Upper lobe of left lung (tissue), 6 donors: ENCODE results near the gene NDUFA11. TPM values are rescaled to one million over a fixed set of nuclear protein-coding genes. Genes with fewer than 3 reads are reported as not detected.

Experiments
- ATAC-seq, 2 donors: fragments of 200-7000 bp; cut with Tn5 transposase; one replicate each; pipeline ENCODE4 v1.9.1; 2022; ENCODE audit warnings: mild to moderate bottlenecking in 2 of 2, moderate library complexity in 2 of 2; ENCODE audit not compliant: low FRiP score in 2 of 2
- DNase-seq, 2 donors: peaks; one replicate each; pipeline ENCODE4 v3.0.0-alpha.2; 2019 to 2020
- H3K27ac ChIP-seq, 4 donors: fragments of 200-600 bp; sonication (generic); one replicate each; pipeline ENCODE4 v1.5.1; 2016 to 2019
- H3K27me3 ChIP-seq, 4 donors: fragments of 200-600 bp; sonication (generic); one replicate each; pipeline ENCODE4 v1.5.1; 2017 to 2019
- H3K36me3 ChIP-seq, 4 donors: fragments of 200-600 bp; sonication (generic); one replicate each; pipeline ENCODE4 v1.5.1; 2016 to 2019
- H3K4me1 ChIP-seq, 4 donors: fragments of 200-600 bp; sonication (generic); one replicate each; pipeline ENCODE4 v1.5.1; 2018 to 2019
- H3K4me3 ChIP-seq, 4 donors: fragments of 200-600 bp; sonication (generic); one replicate each; pipeline ENCODE4 v1.5.1; 2017 to 2019; ENCODE audit warnings: mild to moderate bottlenecking in 2 of 4, moderate library complexity in 1 of 4
- H3K9me3 ChIP-seq, 4 donors: fragments of 200-600 bp; sonication (generic); one replicate each; pipeline ENCODE4 v1.5.1; 2018 to 2019
- EP300 ChIP-seq, 4 donors: sonication (generic); formaldehyde crosslinking; IDR thresholded peaks; one replicate each; pipeline ENCODE4 v1.5.1; 2017; ENCODE audit warnings: antibody characterized with exemption in 4 of 4, control low read depth in 2 of 4
- POLR2A ChIP-seq, 4 donors: fragments of 450-650 bp; IDR thresholded peaks; one replicate each; pipeline ENCODE4 v1.5.1; 2016 to 2017; ENCODE audit warnings: antibody characterized with exemption in 4 of 4, mild to moderate bottlenecking in 2 of 4
- POLR2AphosphoS5 ChIP-seq, 2 donors: sonication (generic); formaldehyde crosslinking; IDR thresholded peaks; one replicate each; pipeline ENCODE4 v1.5.1; 2017; ENCODE audit warnings: antibody characterized with exemption in 2 of 2
- WGBS, 2 donors: methylation state at CpG; one replicate each; pipeline ENCODE4 v1.1.5; 2017 to 2018; 5-methylcytosine and 5-hydroxymethylcytosine counted together
- total RNA-seq, 6 donors: library from RNA; depleted of rRNA in 4 of 6; stranded (reverse); fragments of >200 nt in 4 of 6; gene quantifications; one replicate each; pipeline versions ENCODE4 v1.1.0 to v1.2.1, GENCODE V29; 2016 to 2021
- TF ChIP-seq, protein P1 (sequence below), 6 experiments: fragments of 450-650 bp in 4 of 6; fragments of 200-600 bp in 2 of 6; sonication (generic) in 2 of 6; IDR thresholded peaks; one replicate each; pipeline ENCODE4 v1.5.1; 2016 to 2019; ENCODE audit warnings: antibody characterized with exemption in 6 of 6
- donor health status: DM: no; HTN: no; CAD: no; lungs with moderate emphysema.
- donor health status: DM: no; HTN: yes; CAD: no; lungs with severe emphysema.

Gene NDUFA11
- total RNA-seq, 6 donors from 2014 or later, result 87.3 to 238 (median 157) TPM

DNA sequence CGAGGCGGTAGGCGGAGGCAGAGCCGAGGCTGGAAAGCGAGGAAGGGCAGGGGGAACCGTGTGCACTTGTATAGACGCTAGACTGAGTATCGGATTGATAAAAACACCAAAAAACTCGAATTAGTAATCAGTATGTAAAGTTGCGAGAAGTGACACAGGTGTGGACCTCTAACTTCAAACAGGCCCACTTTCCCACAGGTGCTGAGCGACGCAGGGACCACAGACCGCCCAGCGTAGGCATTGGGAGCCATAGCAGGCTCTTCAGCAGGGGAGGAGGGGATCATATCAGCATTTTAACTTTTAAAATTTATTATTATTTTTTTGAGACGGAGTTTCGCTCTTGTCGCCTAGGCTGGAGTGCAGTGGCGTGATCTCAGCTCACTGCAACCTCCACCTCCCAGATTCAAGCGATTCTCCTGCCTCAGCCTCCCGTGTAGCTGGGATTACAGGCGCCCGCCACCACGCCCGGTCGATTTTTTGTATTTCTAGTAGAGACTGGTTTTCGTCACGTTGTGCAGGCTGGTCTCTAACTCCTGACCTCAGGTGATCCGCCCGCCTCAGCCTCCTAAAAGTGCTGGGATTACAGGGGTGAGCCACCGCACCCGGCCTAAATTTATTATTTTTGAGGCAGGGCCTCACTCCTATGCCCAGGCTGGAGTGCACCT lies 1.7 kb upstream of the NDUFA11 start:
- peak overlapping the region; percentile 73 to 95 (median 86) for H3K27ac ChIP-seq
- peaks cover 20 to 30% (median 22%) of the 10 kb centered on the region in 4 donors for H3K4me1 ChIP-seq
- H3K9me3 ChIP-seq, result no peaks in the 10 kb centered on the region
- H3K27me3 ChIP-seq, result no peaks in the 10 kb centered on the region
- H3K4me3 ChIP-seq, result peak overlapping the region; percentile 75 to 96 (median 79)
- WGBS, 2 donors, result 48 to 53% methylated on average over 31 of the region's 31 CpGs
- TF ChIP-seq, protein P1, sequence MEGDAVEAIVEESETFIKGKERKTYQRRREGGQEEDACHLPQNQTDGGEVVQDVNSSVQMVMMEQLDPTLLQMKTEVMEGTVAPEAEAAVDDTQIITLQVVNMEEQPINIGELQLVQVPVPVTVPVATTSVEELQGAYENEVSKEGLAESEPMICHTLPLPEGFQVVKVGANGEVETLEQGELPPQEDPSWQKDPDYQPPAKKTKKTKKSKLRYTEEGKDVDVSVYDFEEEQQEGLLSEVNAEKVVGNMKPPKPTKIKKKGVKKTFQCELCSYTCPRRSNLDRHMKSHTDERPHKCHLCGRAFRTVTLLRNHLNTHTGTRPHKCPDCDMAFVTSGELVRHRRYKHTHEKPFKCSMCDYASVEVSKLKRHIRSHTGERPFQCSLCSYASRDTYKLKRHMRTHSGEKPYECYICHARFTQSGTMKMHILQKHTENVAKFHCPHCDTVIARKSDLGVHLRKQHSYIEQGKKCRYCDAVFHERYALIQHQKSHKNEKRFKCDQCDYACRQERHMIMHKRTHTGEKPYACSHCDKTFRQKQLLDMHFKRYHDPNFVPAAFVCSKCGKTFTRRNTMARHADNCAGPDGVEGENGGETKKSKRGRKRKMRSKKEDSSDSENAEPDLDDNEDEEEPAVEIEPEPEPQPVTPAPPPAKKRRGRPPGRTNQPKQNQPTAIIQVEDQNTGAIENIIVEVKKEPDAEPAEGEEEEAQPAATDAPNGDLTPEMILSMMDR (IDR thresholded peaks at IDR 0.05), result no peak
- TF ChIP-seq EP300 (IDR thresholded peaks at IDR 0.05) (no peak), POLR2AphosphoS5 (IDR thresholded peaks at IDR 0.05) (no peak), POLR2A (IDR thresholded peaks at IDR 0.05) (no peak)
- DNase-seq (no peak), ATAC-seq (no peak)
- H3K36me3 ChIP-seq, result peaks cover 4 to 25% (median 12%) of the 10 kb centered on the region in 4 donors

DNA sequence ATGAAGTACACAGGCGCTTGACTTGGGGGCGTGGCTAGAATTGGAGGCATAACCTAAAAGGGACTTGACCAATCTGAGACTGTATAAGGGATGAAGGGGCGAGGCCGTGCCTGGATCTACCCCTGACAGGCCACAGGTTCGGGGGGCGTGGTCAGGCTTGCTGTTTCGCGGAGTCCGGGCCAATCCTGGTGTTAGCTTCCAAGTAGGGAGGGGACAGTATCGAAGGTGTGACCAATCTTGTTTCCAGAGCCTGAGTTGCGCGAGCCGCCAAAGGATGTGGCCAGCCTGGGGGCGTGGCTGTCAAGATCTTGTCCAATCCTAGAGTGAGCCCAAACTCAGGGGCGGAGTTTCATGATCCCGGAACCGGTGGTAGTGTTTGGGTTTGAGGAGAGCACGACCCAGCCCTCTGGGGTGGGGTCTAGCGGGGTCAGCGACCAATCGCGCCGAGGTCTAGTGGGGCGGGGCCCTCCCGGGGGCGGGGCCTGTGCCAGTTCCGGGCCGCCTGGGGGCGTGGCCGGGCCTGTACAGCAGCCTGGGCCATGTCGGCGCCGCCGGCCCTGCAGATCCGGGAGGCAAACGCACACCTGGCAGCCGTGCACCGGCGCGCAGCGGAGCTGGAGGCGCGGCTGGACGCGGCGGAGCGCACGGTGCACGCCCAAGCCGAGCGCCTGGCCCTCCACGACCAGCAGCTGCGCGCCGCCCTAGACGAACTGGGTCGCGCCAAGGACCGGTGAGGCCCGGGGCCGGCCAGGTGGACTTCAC lies 943 bp upstream of the NDUFA11 start, which contains the start of gene VMAC:
Gene VMAC, plus strand, starts transcription at position 521 of the 762 bp plus-strand sequence. Its CDS starts 19 bp downstream, at position 540.
- Histone ChIP-seq H3K27me3 (no peaks in the 10 kb centered on the region), H3K27ac (peak within 1 kb of the TSS; percentile 91 to 95 (median 93)), H3K36me3 (peaks cover 2 to 22% (median 8%) of the 10 kb centered on the region in 4 donors), H3K4me1 (peaks cover 20 to 30% (median 22%) of the 10 kb centered on the region in 4 donors), H3K9me3 (no peaks in the 10 kb centered on the region), H3K4me3 (peak within 1 kb of the TSS; percentile 75 to 96 (median 84))
- TF ChIP-seq EP300 (IDR thresholded peaks at IDR 0.05) (no peak), POLR2A (IDR thresholded peaks at IDR 0.05) (peak in 3 of 4 donors; percentile 26 to 81 (median 63)), POLR2AphosphoS5 (IDR thresholded peaks at IDR 0.05) (no peak)
- TF ChIP-seq, protein P1 (IDR thresholded peaks at IDR 0.05), result peak in 1 of 6 experiments; percentile 23
- ATAC-seq (peak; percentile 91 to 97), DNase-seq (peak; percentile 100)
- WGBS, 2 donors, result 0% methylated on average over 15 to 50 of the region's 61 CpGs

DNA sequence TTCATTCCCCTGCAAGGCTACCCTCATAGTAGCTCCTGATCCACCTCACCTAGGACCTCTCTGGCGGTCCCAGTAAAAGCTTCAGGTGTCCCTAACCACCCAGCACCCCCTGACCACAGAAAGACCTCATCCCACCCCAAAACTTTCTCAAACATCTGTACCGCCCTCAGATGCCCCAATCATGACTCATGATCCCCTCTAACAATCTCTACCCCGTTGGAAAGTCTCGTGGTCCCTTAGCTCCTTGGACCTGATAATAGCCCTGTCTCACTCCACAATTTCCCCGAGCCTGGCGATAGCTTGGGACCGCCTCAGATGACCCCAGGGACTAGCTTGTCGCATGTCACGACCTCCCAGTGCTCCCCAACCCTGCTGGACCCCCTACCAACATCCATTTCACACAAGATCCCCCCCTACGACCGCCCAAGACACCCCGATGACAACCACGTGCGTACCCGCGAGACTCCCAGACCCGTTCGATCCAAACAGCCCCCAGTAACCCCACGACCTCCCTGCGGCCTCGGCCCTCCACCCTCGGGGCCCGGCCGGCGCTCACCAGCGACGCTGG lies 450 bp downstream of the NDUFA11 start:
- TF ChIP-seq, protein P1 (IDR thresholded peaks at IDR 0.05), result no peak
- TF ChIP-seq EP300 (IDR thresholded peaks at IDR 0.05) (no peak), POLR2AphosphoS5 (IDR thresholded peaks at IDR 0.05) (no peak), POLR2A (IDR thresholded peaks at IDR 0.05) (no peak)
- peak overlapping the region; percentile 75 to 96 (median 84) for H3K4me3 ChIP-seq
- 0% methylated on average over 16 to 24 of the region's 27 CpGs for WGBS, 2 donors
- DNase-seq (no peak), ATAC-seq (no peak)
- H3K27me3 ChIP-seq, result no peaks in the 10 kb centered on the region
- H3K4me1 ChIP-seq, result peaks cover 20 to 30% (median 22%) of the 10 kb centered on the region in 4 donors
- no peaks in the 10 kb centered on the region for H3K9me3 ChIP-seq
- H3K27ac ChIP-seq, result peak overlapping the region; percentile 91 to 95 (median 93)
- H3K36me3 ChIP-seq, result peaks cover 0 to 13% (median 2%) of the 10 kb centered on the region in 4 donors

DNA sequence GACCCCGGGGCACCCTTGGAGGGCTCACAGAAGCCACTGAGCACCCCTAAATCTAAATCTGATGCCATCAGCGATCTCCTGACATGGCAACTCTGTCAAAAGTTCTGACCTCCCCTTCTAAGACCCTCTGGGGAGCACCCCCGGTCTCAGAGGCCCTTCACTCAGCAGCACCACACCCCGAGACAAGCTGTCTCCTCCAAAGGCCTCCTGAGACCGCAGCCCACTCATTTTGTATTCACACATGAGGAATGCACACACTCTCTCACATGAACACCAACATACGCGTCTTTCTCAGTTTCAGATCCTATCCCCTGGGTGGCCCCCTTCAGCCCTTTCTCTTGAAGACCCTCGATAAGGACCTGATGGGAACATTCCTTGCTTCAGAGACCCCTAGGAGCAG lies 2.6 kb downstream of the NDUFA11 start:
- H3K36me3 ChIP-seq, result peaks cover 6 to 23% (median 12%) of the 10 kb centered on the region in 4 donors

More for the DNA sequence above, 2.6 kb downstream of the NDUFA11 start:
- Histone ChIP-seq H3K9me3 (no peaks in the 10 kb centered on the region), H3K4me3 (no peak overlapping the region), H3K4me1 (peaks cover 20 to 24% (median 21%) of the 10 kb centered on the region in 4 donors), H3K27ac (no peak overlapping the region), H3K27me3 (no peaks in the 10 kb centered on the region)
- 90 to 93% methylated on average over 8 of the region's 8 CpGs for WGBS, 2 donors
- no peak for TF ChIP-seq POLR2A (IDR thresholded peaks at IDR 0.05)
- TF ChIP-seq EP300 (IDR thresholded peaks at IDR 0.05), result no peak
- no peak for TF ChIP-seq POLR2AphosphoS5 (IDR thresholded peaks at IDR 0.05)
- TF ChIP-seq, protein P1 (IDR thresholded peaks at IDR 0.05), result no peak
- no peak for ATAC-seq
- no peak for DNase-seq
